K562 (cell line): ENCODE results near the gene CRYBG3. TPM values are rescaled to one million over a fixed set of nuclear protein-coding genes. Genes with fewer than 3 reads are reported as not detected.

Experiments
- ATAC-seq: fragments of 200-7000 bp; cut with Tn5 transposase; 3 replicates; pipeline ENCODE4 v1.9.1; 2020; ENCODE audit warnings: moderate library complexity
- BruUV-seq: library from RNA; stranded (reverse); fragments of 400-500 nt; replicated peaks from 2 replicates; lab custom pipeline; 2021; lab: Mats Ljungman, UMichigan
- CTCF ChIA-PET: fragments of 300-600 bp; formaldehyde crosslinking; extraction: SDS; loops from one replicate; lab custom pipeline; 2021; ENCODE audit warnings: low intra/inter-chr PET ratio; lab: Yijun Ruan, JAX
- POLR2A ChIA-PET: fragments of 300-600, 350-650 bp; sonication (Branson Sonifier 250); formaldehyde crosslinking; extraction: SDS; loops from one replicate; lab custom pipeline; 2021; ENCODE audit warnings: antibody characterized with exemption, inconsistent platforms; lab: Yijun Ruan, JAX
- DNase-seq, 4 experiments: peaks; one replicate each; pipeline versions ENCODE4 v3.0.0 to v3.0.0-alpha.2; 2011 to 2018; ENCODE audit warnings: low spot score in 3 of 4, mixed read lengths in 3 of 4; ENCODE audit errors: extremely low read depth in 1 of 4
- FAIRE-seq: peaks from 2 replicates; lab custom pipeline; 2011; peaks lifted over from hg19 to GRCh38; lab: Jason Lieb, UNC
- H2AFZ ChIP-seq: 2 replicates; pipeline ENCODE4 v1.6.0; 2011; ENCODE audit warnings: low read depth, low read length, control low read depth, inconsistent platforms
- H3K27ac ChIP-seq: fragments of 200-600 bp; 3 replicates; pipeline ENCODE4 v1.8.0; 2011; ENCODE audit warnings: low read depth, mild to moderate bottlenecking, control low read depth, inconsistent platforms, low read length, moderate library complexity, mixed read lengths; ENCODE audit errors: extremely low read depth
- H3K27me3 ChIP-seq, 2 experiments: fragments of 300-600 bp in 1 of 2; 2 replicates in 1 of 2; 3 replicates in 1 of 2; pipeline versions ENCODE4 v1.6.0 to v1.8.0; 2011; ENCODE audit warnings: inconsistent platforms in 2 of 2, low read length in 2 of 2, mild to moderate bottlenecking in 1 of 2, mixed read lengths in 1 of 2, moderate library complexity in 1 of 2; ENCODE audit not compliant: control insufficient read depth in 2 of 2, insufficient read depth in 2 of 2
- H3K36me3 ChIP-seq: fragments of 300-600 bp; 3 replicates; pipeline ENCODE4 v1.8.0; 2011; ENCODE audit warnings: mild to moderate bottlenecking, low read length, inconsistent platforms; ENCODE audit not compliant: control insufficient read depth, insufficient read depth
- H3K4me1 ChIP-seq, 2 experiments: fragments of 200-600 bp in 1 of 2; replicated peaks in 1 of 2; 2 replicates in 1 of 2; 3 replicates in 1 of 2; pipeline versions ENCODE4 v1.5.1 to v1.8.0; 2011; ENCODE audit warnings: inconsistent platforms in 2 of 2, low read length in 2 of 2, mild to moderate bottlenecking in 1 of 2, mixed read lengths in 1 of 2, moderate library complexity in 1 of 2; ENCODE audit not compliant: control insufficient read depth in 2 of 2, insufficient read depth in 2 of 2
- H3K4me2 ChIP-seq: 2 replicates; pipeline ENCODE4 v1.6.1; 2011; ENCODE audit warnings: low read length, control low read depth, inconsistent platforms, mixed read lengths; ENCODE audit not compliant: insufficient read depth
- H3K4me3 ChIP-seq: fragments of 200-600 bp; sonication (generic), shearing (Covaris generic); 2 replicates; pipeline ENCODE4 v1.5.1; 2016; ENCODE audit warnings: control low read depth, inconsistent platforms
- H3K79me2 ChIP-seq: fragments of 200-600 bp; 3 replicates; pipeline ENCODE4 v1.8.0; 2011; ENCODE audit warnings: low read length, inconsistent platforms; ENCODE audit not compliant: control insufficient read depth, insufficient read depth
- H3K9ac ChIP-seq, 2 experiments: 2 replicates each; pipeline versions ENCODE4 v1.6.0 to v1.6.1; 2011; ENCODE audit warnings: low read depth in 2 of 2, low read length in 2 of 2, control low read depth in 1 of 2, inconsistent platforms in 1 of 2, mild to moderate bottlenecking in 1 of 2, mixed read lengths in 1 of 2; ENCODE audit not compliant: insufficient read depth in 1 of 2
- H3K9me1 ChIP-seq: one replicate; pipeline ENCODE4 v1.6.0; 2011; ENCODE audit warnings: inconsistent platforms, mild to moderate bottlenecking, low read length, moderate library complexity; ENCODE audit not compliant: control insufficient read depth, insufficient read depth
- H3K9me3 ChIP-seq: replicated peaks from 2 replicates; pipeline ENCODE4 v1.5.1; 2011; ENCODE audit warnings: low read depth, low read length, inconsistent platforms; ENCODE audit not compliant: control insufficient read depth, insufficient read depth
- H4K20me1 ChIP-seq: replicated peaks from 2 replicates; pipeline ENCODE4 v1.6.1; 2011; ENCODE audit warnings: low read length, inconsistent platforms, mixed read lengths; ENCODE audit not compliant: control insufficient read depth, insufficient read depth
- EHMT2 ChIP-seq: fragments of 450-650 bp; IDR thresholded peaks from 2 replicates; pipeline ENCODE4 v1.6.1; 2018; ENCODE audit warnings: antibody characterized with exemption
- FOXK2 ChIP-seq, 2 experiments: fragments of 450-650 bp; IDR thresholded peaks in 1 of 2; conservative IDR thresholded peaks in 1 of 2; 2 replicates each; pipeline ENCODE4 v1.6.1; 2016; ENCODE audit warnings: low read depth in 2 of 2, mild to moderate bottlenecking in 1 of 2
- HNRNPH1 ChIP-seq: fragments of 200-400 bp; formaldehyde crosslinking; optimal IDR thresholded peaks from 2 replicates; pipeline ENCODE3; 2017; ENCODE audit warnings: low read depth, mild to moderate bottlenecking, low read length, moderate library complexity
- MAFF ChIP-seq: IDR thresholded peaks from 2 replicates; pipeline ENCODE4 v1.6.1; 2012; ENCODE audit warnings: low read length, improper control_type of control experiment
- MEF2A ChIP-seq: IDR thresholded peaks from 2 replicates; pipeline ENCODE4 v1.6.1; 2011; ENCODE audit warnings: low read depth, mild to moderate bottlenecking, low read length, moderate library complexity; ENCODE audit not compliant: control insufficient read depth
- PYGO2 ChIP-seq: fragments of 450-650 bp; IDR thresholded peaks from 2 replicates; pipeline ENCODE4 v1.6.1; 2016; ENCODE audit warnings: mild to moderate bottlenecking, missing genetic modification characterization, moderate library complexity, missing compliant biosample characterization
- RAD21 ChIP-seq, 2 experiments: fragments of 250-450 bp in 1 of 2; fragments of 450-650 bp in 1 of 2; sonication (Bioruptor Pico) in 1 of 2; formaldehyde crosslinking in 1 of 2; IDR thresholded peaks in 1 of 2; conservative IDR thresholded peaks in 1 of 2; 2 replicates each; pipeline versions ENCODE4 v1.4.0 to v1.8.0; 2020 to 2022; ENCODE audit warnings: mild to moderate bottlenecking in 2 of 2, moderate library complexity in 1 of 2
- SMAD2 ChIP-seq: fragments of 150-350 bp; IDR thresholded peaks from 2 replicates; pipeline ENCODE4 v1.6.1; 2014; ENCODE audit warnings: low read depth, mild to moderate bottlenecking, low read length
- YY1 ChIP-seq, 3 experiments: IDR thresholded peaks; 2 replicates each; pipeline ENCODE4 v1.6.1; 2011; ENCODE audit warnings: low read length in 2 of 3, mild to moderate bottlenecking in 2 of 3, moderate library complexity in 2 of 3, borderline replicate concordance in 1 of 3, control low read depth in 1 of 3, low read depth in 1 of 3; ENCODE audit not compliant: insufficient read depth in 3 of 3, insufficient replicate concordance in 2 of 3, control insufficient read depth in 1 of 3, insufficient read length in 1 of 3; ENCODE audit errors: extremely low read depth in 1 of 3
- ZNF212 ChIP-seq: fragments of 450-650 bp; formaldehyde crosslinking; IDR thresholded peaks from 2 replicates; pipeline ENCODE4 v1.4.0; 2020; ENCODE audit warnings: mild to moderate bottlenecking
- ZNF41 ChIP-seq: fragments of 250-450 bp; sonication (Bioruptor Pico); conservative IDR thresholded peaks from 2 replicates; pipeline ENCODE4 v1.4.0; 2020; ENCODE audit warnings: mild to moderate bottlenecking
- WGBS: fragments of 100-300 bp; shearing (Covaris generic); methylation state at CpG from one replicate; pipeline ENCODE4 v1.1.6; 2016; ENCODE audit warnings: low coverage, mixed read lengths; ENCODE audit not compliant: insufficient coverage; ENCODE audit errors: missing lambda C conversion rate; 5-methylcytosine and 5-hydroxymethylcytosine counted together
- in situ Hi-C: fragments of 300-500 bp; cut with MboI; formaldehyde crosslinking; loops from 4 replicates; pipeline ENCODE4 v1.15.0; 2018; ENCODE audit warnings: inconsistent platforms, mixed read lengths
- intact Hi-C: fragments of 100-400 bp; cut with micrococcal nuclease; formaldehyde crosslinking; loops from 2 replicates; pipeline ENCODE4 v1.14.2; 2022
- polyA plus RNA-seq, 8 experiments: library from polyadenylated mRNA; depleted of rRNA in 4 of 8; stranded (reverse) in 5 of 8; unstranded in 3 of 8; fragments of >200 nt; fragmentation: Nextera tagmentation in 2 of 8; fragmentation: Illumina TruSeq in 1 of 8; extraction: Ambion mirVana in 2 of 8; extraction: Trizol in 1 of 8; gene quantifications; 2 replicates each; pipeline versions ENCODE4 v1.2.1 to v1.2.3, GENCODE V29; 2011 to 2014; ENCODE audit warnings: inconsistent platforms in 1 of 8, missing spikeins in 1 of 8
- total RNA-seq, 7 experiments: library from RNA; depleted of rRNA in 6 of 7; stranded (reverse); fragments of >200 nt in 6 of 7; fragmentation: Illumina TruSeq in 2 of 7; extraction: Trizol in 2 of 7; gene quantifications; 2 replicates each; pipeline versions ENCODE4 v1.2.1 to v1.2.3, GENCODE V29; 2011 to 2021; ENCODE audit warnings: low replicate concordance in 1 of 7

Gene CRYBG3
- total and polyA plus RNA-seq, 9 of the 15 experiments (the other 6 are each of a cell fraction or from before 2014, with no cell fraction given), result 0.08 to 0.72 (median 0.18) TPM

- 0% methylated on average over 3 of the region's 3 CpGs for WGBS
- intact Hi-C loops, result loop anchor here (5.0 kb wide), 1 partner anchor 35 kb away; no protein-coding TSS in a partner anchor
- H3K36me3 ChIP-seq, result no peaks in the 10 kb centered on the region
- DNase-seq, result no peak
- TF ChIP-seq MEF2A (peak; percentile 79), PYGO2 (tag) (no peak)
- TF ChIP-seq, all 486 proteins: peak for 1
- H3K9me1 ChIP-seq, result no peaks in the 10 kb centered on the region
- POLR2A ChIA-PET, result no interaction called here
- H3K79me2 ChIP-seq, result no peaks in the 10 kb centered on the region
- no peaks in the 10 kb centered on the region for H4K20me1 ChIP-seq
- no peak for ATAC-seq
- no peak overlapping the region for H3K9ac ChIP-seq
- H3K27me3 ChIP-seq, result no peaks in the 10 kb centered on the region
- FAIRE-seq, result no peak
- no peaks in the 10 kb centered on the region; a peak in 1 of 5 replicates for H3K4me1 ChIP-seq
- H3K4me3 ChIP-seq, result no peak overlapping the region
- in situ Hi-C loops, result no loop called here
- no peaks in the 10 kb centered on the region for H3K9me3 ChIP-seq
- no TSS peak for BruUV-seq
- H3K27ac ChIP-seq, result no peak overlapping the region
- H3K4me2 ChIP-seq, result no peak overlapping the region
- CTCF ChIA-PET, result no interaction called here
- H2AFZ ChIP-seq, result no peak overlapping the region
Observed at GRCh38 chr3:97981886-97982285, 160.1 kb downstream of the CRYBG3 start.

- Histone ChIP-seq H3K4me2 (no peak overlapping the region), H3K4me3 (no peak overlapping the region), H3K9me1 (no peaks in the 10 kb centered on the region), H3K36me3 (no peaks in the 10 kb centered on the region), H3K9ac (no peak overlapping the region), H3K4me1 (no peaks in the 10 kb centered on the region; a peak in 1 of 5 replicates), H4K20me1 (no peaks in the 10 kb centered on the region), H3K27ac (no peak overlapping the region), H3K79me2 (no peaks in the 10 kb centered on the region), H2AFZ (no peak overlapping the region), H3K9me3 (no peaks in the 10 kb centered on the region), H3K27me3 (no peaks in the 10 kb centered on the region)
- CTCF ChIA-PET, result no interaction called here
- 3% methylated on average over 2 of the region's 2 CpGs for WGBS
- BruUV-seq, result no TSS peak
- in situ Hi-C loops, result no loop called here
- POLR2A ChIA-PET, result no interaction called here
- FAIRE-seq (no peak), ATAC-seq (no peak), DNase-seq (no peak)
- TF ChIP-seq PYGO2 (tag), result no peak
- no peak for TF ChIP-seq SMAD2
- no peak for TF ChIP-seq YY1 (IDR thresholded peaks at IDR 0.05; ENCODE audit: borderline replicate concordance in 1 of 3, control insufficient read depth in 1 of 3, extremely low read depth in 1 of 3, insufficient read depth in 3 of 3, insufficient read length in 1 of 3, insufficient replicate concordance in 2 of 3, low read depth in 1 of 3, low read length in 2 of 3)
- TF ChIP-seq RAD21 (CRISPR knock-in tag; conservative IDR thresholded peaks at IDR 0.05 in 1 of 2, IDR thresholded peaks at IDR 0.05 in 1 of 2), result no peak
- no peak for TF ChIP-seq HNRNPH1
- no peak for TF ChIP-seq ZNF212 (CRISPR knock-in tag)
- TF ChIP-seq MAFF, result no peak
- no peak for TF ChIP-seq ZNF41 (CRISPR knock-in tag)
- TF ChIP-seq FOXK2 (conservative IDR thresholded peaks at IDR 0.05 in 1 of 2, IDR thresholded peaks at IDR 0.05 in 1 of 2; ENCODE audit: low read depth in 2 of 2), result no peak
- TF ChIP-seq EHMT2, result no peak
- intact Hi-C loops, result loop anchor here (5.0 kb wide), 1 partner anchor 33 kb away; no protein-coding TSS in a partner anchor
Observed at GRCh38 chr3:97983933-97984491, 162.2 kb downstream of the CRYBG3 start.
